ENCODE measurements around the gene CHRM3.

Gene CHRM3

DNA sequence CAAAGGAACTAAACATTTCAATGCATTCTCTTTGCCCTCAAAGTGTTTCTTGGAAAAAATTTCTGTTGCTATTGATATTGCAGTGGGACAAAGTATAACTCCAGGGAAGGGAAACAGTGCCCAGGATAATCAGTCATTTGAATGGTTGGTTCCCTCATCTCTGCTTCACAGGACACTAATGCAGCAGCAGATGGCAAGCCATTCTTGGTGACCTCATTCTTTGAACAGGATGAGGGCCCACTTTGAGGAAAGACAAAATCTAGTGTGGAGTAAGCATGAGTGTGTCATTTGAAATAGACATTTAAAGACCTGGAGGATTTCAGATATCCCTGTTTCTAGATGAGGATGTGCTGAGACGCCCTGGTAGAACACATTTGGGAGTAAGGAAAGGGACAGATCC is 32.3 kb downstream of the CHRM3 start:
- Histone ChIP-seq H3K27ac (no peak overlapping the region), H3K4me1 (no peaks in the 10 kb centered on the region), H2AFZ (no peak overlapping the region), H3K4me2 (ENCODE audit: low read length) (no peak overlapping the region), H3K36me3 (ENCODE audit: control insufficient read depth, insufficient read depth, low read length) (no peaks in the 10 kb centered on the region), H3K4me3 (ENCODE audit: low read depth, low read length) (no peak overlapping the region), H3K27me3 (ENCODE audit: control insufficient read depth, insufficient read depth, low read length) (no peaks in the 10 kb centered on the region), H3K9ac (no peak overlapping the region), H3K79me2 (no peaks in the 10 kb centered on the region), H3K9me3 (ENCODE audit: control insufficient read depth, low read length) (no peaks in the 10 kb centered on the region)
- no peak for TF ChIP-seq CTCF (IDR thresholded peaks at IDR 0.05)

GRCh38 chr1:239421811-239422210 is 35.4 kb downstream of the CHRM3 start:
- H3K4me2 ChIP-seq (ENCODE audit: low read length) = no peak overlapping the region
- no peak for TF ChIP-seq CTCF (IDR thresholded peaks at IDR 0.05)
- H3K27me3 ChIP-seq (ENCODE audit: control insufficient read depth, insufficient read depth, low read length) = no peaks in the 10 kb centered on the region
- H3K9ac ChIP-seq = no peak overlapping the region
- H3K27ac ChIP-seq = no peak overlapping the region
- H3K4me3 ChIP-seq (ENCODE audit: low read depth, low read length) = no peak overlapping the region
- no peak overlapping the region for H2AFZ ChIP-seq
- no peaks in the 10 kb centered on the region for H3K79me2 ChIP-seq
- H3K4me1 ChIP-seq = no peaks in the 10 kb centered on the region
- no peaks in the 10 kb centered on the region for H3K9me3 ChIP-seq (ENCODE audit: control insufficient read depth, low read length)
- H3K36me3 ChIP-seq (ENCODE audit: control insufficient read depth, insufficient read depth, low read length) = no peaks in the 10 kb centered on the region

DNA sequence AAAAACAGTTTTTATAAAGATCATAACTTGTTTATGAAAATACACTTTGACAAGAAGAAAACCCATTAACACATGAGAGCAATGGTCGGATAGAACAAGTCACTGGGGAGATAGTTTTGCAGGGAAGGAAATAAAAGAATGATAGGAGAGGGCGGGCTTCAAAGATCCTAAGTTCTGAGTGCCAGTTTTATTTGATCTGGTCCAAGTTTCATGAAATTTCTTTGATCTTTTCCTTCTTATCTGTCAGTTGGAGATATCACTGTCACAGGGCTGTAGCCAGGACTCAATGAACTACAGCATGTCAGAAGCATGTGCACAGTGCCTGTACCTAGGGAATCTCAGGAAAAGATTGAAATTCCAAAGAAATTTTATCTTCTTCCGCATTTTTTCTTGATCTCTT is 36.5 kb downstream of the CHRM3 start:
- no peaks in the 10 kb centered on the region for H3K79me2 ChIP-seq
- H3K36me3 ChIP-seq (ENCODE audit: control insufficient read depth, insufficient read depth, low read length) = no peaks in the 10 kb centered on the region
- no peaks in the 10 kb centered on the region for H3K9me3 ChIP-seq (ENCODE audit: control insufficient read depth, low read length)
- H3K9ac ChIP-seq = no peak overlapping the region
- no peak overlapping the region for H3K4me3 ChIP-seq (ENCODE audit: low read depth, low read length)
- no peak for TF ChIP-seq CTCF (IDR thresholded peaks at IDR 0.05)
- H2AFZ ChIP-seq = no peak overlapping the region
- H3K4me1 ChIP-seq = no peaks in the 10 kb centered on the region
- H3K4me2 ChIP-seq (ENCODE audit: low read length) = no peak overlapping the region
- H3K27ac ChIP-seq = no peak overlapping the region
- no peaks in the 10 kb centered on the region for H3K27me3 ChIP-seq (ENCODE audit: control insufficient read depth, insufficient read depth, low read length)

DNA sequence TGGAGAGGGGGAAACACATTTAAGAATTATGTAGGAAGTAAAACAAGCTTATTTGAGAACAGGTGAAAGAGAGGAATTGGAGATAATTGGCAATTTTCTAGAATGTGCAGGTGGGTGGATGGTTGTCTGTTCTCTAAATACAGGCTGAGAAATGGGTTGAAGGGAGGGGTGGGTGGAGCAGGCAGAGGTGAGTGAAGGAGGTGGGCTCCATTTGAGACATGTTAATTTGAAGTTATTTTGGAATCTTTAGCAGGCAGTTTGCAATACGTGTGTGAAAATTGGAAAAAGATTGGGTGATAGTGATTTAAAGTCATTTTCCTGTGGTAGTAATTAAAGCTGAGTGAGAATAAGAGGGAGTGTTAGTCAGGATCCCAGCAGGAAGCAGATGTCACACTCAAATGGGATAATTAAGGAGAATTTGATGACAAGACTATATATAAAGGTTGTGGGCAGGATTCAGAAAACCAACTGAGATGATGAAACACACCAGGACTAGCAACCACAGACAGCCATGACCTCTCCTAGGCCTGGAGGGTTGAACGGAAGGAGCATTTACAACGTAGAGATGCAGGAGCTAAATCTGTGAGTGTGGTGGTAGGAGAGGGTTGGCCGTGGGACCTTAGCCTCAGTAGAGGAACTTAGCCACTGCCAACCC is 40.6 kb downstream of the CHRM3 start:
- Histone ChIP-seq H3K4me1 (no peaks in the 10 kb centered on the region), H2AFZ (no peak overlapping the region), H3K27ac (no peak overlapping the region), H3K4me3 (ENCODE audit: low read depth, low read length) (no peak overlapping the region), H3K9ac (no peak overlapping the region), H3K36me3 (ENCODE audit: control insufficient read depth, insufficient read depth, low read length) (no peaks in the 10 kb centered on the region), H3K9me3 (ENCODE audit: control insufficient read depth, low read length) (no peaks in the 10 kb centered on the region), H3K27me3 (ENCODE audit: control insufficient read depth, insufficient read depth, low read length) (no peaks in the 10 kb centered on the region), H3K4me2 (ENCODE audit: low read length) (no peak overlapping the region), H3K79me2 (no peaks in the 10 kb centered on the region)
- no peak for TF ChIP-seq CTCF (IDR thresholded peaks at IDR 0.05)

DNA sequence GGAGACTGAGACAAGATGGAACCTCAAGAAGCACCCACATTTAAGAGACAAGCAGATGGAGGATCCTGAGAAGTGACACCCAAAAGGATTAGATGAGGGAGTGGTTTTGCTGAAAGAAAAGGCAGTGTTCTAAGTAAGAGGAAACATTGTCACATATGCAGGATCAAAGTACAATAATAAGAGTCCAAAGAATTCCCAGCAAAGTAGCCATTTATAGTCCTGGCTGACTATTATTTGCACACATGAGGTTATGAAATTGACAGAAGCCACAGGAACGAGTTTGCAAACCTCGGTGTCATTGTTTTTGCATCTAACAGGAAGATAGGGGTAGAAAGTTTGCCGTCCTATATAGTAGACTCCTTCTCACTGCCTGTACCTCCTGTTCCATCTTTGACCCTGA is 41.3 kb downstream of the CHRM3 start:
- no peaks in the 10 kb centered on the region for H3K79me2 ChIP-seq
- H3K36me3 ChIP-seq (ENCODE audit: control insufficient read depth, insufficient read depth, low read length) = no peaks in the 10 kb centered on the region
- no peak overlapping the region for H3K27ac ChIP-seq
- no peak overlapping the region for H3K4me3 ChIP-seq (ENCODE audit: low read depth, low read length)
- H3K9ac ChIP-seq = no peak overlapping the region
- no peak overlapping the region for H2AFZ ChIP-seq
- H3K9me3 ChIP-seq (ENCODE audit: control insufficient read depth, low read length) = no peaks in the 10 kb centered on the region
- no peaks in the 10 kb centered on the region for H3K27me3 ChIP-seq (ENCODE audit: control insufficient read depth, insufficient read depth, low read length)
- no peak overlapping the region for H3K4me2 ChIP-seq (ENCODE audit: low read length)
- no peak for TF ChIP-seq CTCF (IDR thresholded peaks at IDR 0.05)
- H3K4me1 ChIP-seq = no peaks in the 10 kb centered on the region

Data from parathyroid adenoma (tissue), 2 donors.